Lower leg skin (tissue), 4 donors: ENCODE data around the gene KLHDC7A. TPM values are rescaled to one million over a fixed set of nuclear protein-coding genes. Genes with fewer than 3 reads are reported as not detected.
A peak's percentile ranks its signal among the peaks of the same experiment; 100 is the strongest.
"Not testable (repeated sequence)": the region's sequence is repeated elsewhere in the genome, so short reads cannot be mapped to it uniquely, and the experiment has no call there.

Experiments
- DNase-seq, 2 donors: peaks; one replicate each; pipeline ENCODE4 v3.0.0-alpha.2; 2019; ENCODE audit warnings: low spot score in 2 of 2
- H3K4me3 ChIP-seq: fragments of 200-600 bp; sonication (generic); 2 replicates; pipeline ENCODE4 v1.5.1; 2017; ENCODE audit warnings: mild to moderate bottlenecking, low read depth; ENCODE audit not compliant: poor library complexity, severe bottlenecking
- POLR2A ChIP-seq, 2 donors: fragments of 450-650 bp; IDR thresholded peaks; one replicate each; pipeline ENCODE4 v1.6.1; 2016 to 2017; ENCODE audit warnings: antibody characterized with exemption in 2 of 2, mild to moderate bottlenecking in 1 of 2, moderate library complexity in 1 of 2
- WGBS, 2 donors: methylation state at CpG; one replicate each; pipeline ENCODE4 v1.1.5; 2018; 5-methylcytosine and 5-hydroxymethylcytosine counted together
- intact Hi-C: fragments of 100-400 bp; cut with DNase I; formaldehyde crosslinking; loops from one replicate; pipeline ENCODE4 v1.15.0; 2023; ENCODE audit warnings: low total_unique reads
- total RNA-seq, 4 donors: library from RNA; depleted of rRNA; stranded (reverse); fragments of >200 nt; gene quantifications; one replicate each; pipeline ENCODE4 v1.1.0, GENCODE V29; 2016
- TF ChIP-seq, protein P1 (sequence below), 3 donors: fragments of 450-650 bp; IDR thresholded peaks; one replicate each; pipeline ENCODE4 v1.5.1; 2016; ENCODE audit warnings: antibody characterized with exemption in 3 of 3, mild to moderate bottlenecking in 3 of 3, moderate library complexity in 2 of 3

The KLHDC7A gene
- total RNA-seq, 4 donors from 2014 or later, result 0.11 to 0.29 (median 0.15) TPM; not detected in 1

DNA sequence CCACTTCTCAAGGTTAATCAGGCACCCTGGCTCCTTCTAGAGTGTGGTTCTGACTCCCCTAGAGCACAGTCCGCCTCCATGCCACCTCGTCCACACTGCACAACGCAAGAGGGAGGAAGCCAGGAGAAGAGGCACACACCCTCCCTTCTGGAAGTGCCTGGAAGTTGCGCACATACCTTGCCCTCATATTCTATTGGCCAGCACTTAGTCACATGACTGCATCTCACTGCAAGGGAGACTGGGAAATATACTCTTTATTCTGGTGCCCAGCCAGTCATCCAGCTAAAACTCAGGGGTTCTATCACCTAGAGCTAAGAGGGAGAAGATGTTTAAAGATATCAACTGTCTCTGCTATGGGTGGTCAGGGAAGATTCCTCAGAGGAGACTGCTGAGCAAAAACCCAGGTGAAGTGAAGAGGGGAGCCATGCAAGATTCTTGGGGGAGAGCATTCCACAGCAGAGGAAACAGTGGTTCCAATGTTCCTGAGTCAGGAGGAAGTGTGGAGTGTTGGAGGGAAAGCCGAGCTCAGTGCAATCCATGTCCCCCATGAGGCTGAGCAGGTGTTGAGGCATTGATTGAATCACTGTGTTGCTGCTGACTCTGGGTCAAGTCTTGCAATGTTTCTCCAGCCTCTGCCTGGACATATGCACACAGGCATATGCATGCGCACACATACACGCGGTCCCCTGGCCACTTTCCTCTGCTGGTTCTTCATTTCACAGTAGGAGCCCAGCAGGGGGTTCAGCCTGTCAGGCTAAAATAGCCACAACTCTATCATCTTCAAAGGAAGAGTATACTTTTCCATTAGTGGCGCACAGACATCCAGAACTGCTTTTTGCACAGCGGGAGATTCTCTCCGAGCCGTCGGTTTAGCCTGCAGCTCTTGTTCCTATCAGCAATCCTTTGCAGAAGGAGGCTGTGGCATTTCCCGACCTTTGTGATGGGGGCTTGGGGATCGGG, 22.3 kb upstream of the KLHDC7A start:
- H3K4me3 ChIP-seq, result no peak overlapping the region
- no peak for TF ChIP-seq POLR2A (IDR thresholded peaks at IDR 0.05)
- no peak for DNase-seq
- 61 to 62% methylated on average over 14 to 15 of the region's 15 CpGs for WGBS, 2 donors
- intact Hi-C loops, result no loop called here

DNA sequence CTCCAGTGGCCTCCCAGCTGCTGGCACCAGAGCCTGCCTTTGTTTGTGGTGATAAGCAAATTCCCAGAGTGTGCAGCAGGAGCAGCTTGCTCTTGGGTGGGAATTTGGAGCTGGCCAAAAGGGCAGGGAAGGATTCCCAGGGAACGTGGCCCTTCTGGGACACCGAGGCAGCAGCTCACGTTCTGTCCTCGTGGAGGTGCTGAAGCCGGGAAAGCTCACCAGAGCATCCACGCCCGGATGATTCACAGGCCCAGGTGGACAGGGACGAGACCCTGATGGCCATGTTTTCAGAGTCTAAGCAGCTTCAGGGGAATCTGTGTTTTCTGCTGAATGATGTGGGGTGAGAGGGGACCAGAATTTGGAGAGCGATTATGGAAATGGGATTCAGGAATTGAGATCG, 19.1 kb upstream of the KLHDC7A start:
- intact Hi-C loops, result no loop called here
- WGBS, 2 donors, result 79 to 80% methylated on average over 10 of the region's 10 CpGs
- TF ChIP-seq, protein P1, sequence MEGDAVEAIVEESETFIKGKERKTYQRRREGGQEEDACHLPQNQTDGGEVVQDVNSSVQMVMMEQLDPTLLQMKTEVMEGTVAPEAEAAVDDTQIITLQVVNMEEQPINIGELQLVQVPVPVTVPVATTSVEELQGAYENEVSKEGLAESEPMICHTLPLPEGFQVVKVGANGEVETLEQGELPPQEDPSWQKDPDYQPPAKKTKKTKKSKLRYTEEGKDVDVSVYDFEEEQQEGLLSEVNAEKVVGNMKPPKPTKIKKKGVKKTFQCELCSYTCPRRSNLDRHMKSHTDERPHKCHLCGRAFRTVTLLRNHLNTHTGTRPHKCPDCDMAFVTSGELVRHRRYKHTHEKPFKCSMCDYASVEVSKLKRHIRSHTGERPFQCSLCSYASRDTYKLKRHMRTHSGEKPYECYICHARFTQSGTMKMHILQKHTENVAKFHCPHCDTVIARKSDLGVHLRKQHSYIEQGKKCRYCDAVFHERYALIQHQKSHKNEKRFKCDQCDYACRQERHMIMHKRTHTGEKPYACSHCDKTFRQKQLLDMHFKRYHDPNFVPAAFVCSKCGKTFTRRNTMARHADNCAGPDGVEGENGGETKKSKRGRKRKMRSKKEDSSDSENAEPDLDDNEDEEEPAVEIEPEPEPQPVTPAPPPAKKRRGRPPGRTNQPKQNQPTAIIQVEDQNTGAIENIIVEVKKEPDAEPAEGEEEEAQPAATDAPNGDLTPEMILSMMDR (IDR thresholded peaks at IDR 0.05), result no peak
- no peak for TF ChIP-seq POLR2A (IDR thresholded peaks at IDR 0.05)
- H3K4me3 ChIP-seq, result no peak overlapping the region
- DNase-seq, result no peak

DNA sequence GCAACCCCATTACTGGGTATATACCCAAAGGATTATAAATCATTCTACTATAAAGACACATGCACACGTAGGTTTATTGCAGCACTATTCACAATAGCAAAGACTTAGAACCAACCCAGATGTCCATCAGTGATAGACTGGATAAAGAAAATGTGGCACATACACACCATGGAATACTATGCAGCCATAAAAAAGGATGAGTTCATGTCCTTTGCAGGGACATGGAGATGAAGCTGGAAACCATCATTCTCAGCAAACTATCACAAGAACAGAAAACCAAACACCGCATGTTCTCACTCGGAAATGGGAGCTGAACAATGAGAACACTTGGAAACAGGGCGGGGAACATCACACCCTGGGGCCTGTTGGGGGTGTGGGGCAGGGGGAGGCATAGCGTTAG, 18.2 kb upstream of the KLHDC7A start:
- intact Hi-C loops, H3K4me3 ChIP-seq, DNase-seq: not testable (repeated sequence)
- WGBS, 2 donors, result 74 to 85% methylated on average over 5 of the region's 5 CpGs

DNA sequence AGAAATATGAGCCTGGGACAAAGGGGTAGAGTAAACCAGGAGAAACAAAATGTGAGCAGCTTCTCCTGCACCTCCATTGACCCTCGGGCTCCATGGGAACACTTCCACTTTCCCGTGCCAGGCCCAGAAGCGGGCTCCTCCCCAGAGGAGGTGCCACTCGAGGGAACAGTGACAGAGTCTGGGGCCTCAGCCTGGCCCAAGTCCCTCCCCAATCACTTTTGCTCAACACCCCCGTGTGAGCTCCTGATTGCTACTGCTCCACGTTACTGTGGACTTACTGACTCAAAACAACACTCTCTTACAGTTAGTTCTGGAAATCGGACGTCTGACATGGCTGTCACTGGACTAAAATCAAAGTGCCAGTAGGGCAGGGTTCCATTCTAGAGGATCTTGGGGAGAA, 17.7 kb upstream of the KLHDC7A start:
- DNase-seq, result no peak
- WGBS, 2 donors, result 59% methylated on average over 8 of the region's 8 CpGs
- no peak overlapping the region for H3K4me3 ChIP-seq
- no peak for TF ChIP-seq POLR2A (IDR thresholded peaks at IDR 0.05)
- TF ChIP-seq, protein P1 (IDR thresholded peaks at IDR 0.05), result no peak
- intact Hi-C loops, result no loop called here

DNA sequence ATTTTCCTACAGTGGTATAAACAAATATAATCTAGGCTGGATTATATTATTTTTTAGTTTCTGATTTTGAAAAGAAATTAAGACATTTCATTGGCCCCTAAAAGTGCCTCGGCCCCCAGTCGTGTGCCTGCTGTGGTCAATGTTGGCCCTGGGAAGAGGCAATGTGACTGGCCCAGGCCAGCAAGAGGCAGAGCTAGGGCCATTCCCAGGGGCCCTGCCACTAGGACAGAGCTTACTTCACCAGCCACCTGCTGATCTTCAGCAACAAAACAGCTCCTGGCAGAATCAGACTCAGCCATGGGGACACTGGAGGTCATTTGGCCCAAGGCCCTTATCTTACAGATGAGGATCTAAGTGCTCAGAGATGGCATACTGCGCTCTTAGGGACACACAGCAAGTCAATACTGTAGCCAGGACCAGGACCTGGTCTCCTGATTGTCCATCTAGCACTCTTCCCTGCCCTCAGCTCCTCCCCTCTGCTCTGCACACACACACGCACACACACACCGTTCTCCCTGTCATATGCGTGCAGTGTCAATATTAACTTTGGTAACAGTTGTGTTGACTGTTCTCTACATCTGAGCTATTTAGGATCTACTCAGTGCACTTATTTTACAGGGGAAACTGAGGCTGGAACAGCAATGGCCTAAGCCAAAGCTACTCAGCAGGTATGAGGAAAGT, 16.6 kb upstream of the KLHDC7A start:
- DNase-seq, result no peak
- 82 to 88% methylated on average over 6 of the region's 6 CpGs for WGBS, 2 donors
- no peak for TF ChIP-seq POLR2A (IDR thresholded peaks at IDR 0.05)
- TF ChIP-seq, protein P1 (IDR thresholded peaks at IDR 0.05), result no peak
- intact Hi-C loops, result no loop called here
- no peak overlapping the region for H3K4me3 ChIP-seq

DNA sequence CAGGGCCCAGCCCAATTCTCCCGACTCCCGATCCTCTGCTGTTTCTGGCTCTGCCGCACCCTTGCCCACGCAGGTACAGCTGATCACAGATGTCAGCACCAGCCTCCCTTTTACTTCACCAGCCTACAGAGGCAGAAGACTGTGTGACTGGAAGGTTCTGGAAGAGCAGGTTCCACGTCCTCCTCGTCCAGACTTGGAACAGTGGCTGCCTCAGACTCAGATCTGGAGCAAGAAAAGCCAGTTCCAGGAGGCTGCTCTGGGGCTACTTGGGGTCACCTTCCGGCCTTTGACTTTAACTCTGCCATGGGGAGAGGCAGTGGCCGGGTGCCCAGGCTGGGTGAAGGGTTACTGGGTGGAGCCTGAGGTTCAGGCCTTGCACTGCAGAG, 16.1 kb upstream of the KLHDC7A start:
- H3K4me3 ChIP-seq, result no peak overlapping the region
- intact Hi-C loops, result no loop called here
- TF ChIP-seq, protein P1 (IDR thresholded peaks at IDR 0.05), result no peak
- no peak for TF ChIP-seq POLR2A (IDR thresholded peaks at IDR 0.05)
- WGBS, 2 donors, result 49 to 65% methylated on average over 8 of the region's 8 CpGs
- DNase-seq, result peak in 1 of 2 donors; percentile 23
